ENCODE data around the gene NPW. TPM values are rescaled to one million over a fixed set of nuclear protein-coding genes. Genes with fewer than 3 reads are reported as not detected.

Gene NPW
- total and polyA plus RNA-seq, 7 donors = 0.14 to 0.66 (median 0.43) TPM; not detected in 4

- DNase-seq (peak; percentile 31 to 60), ATAC-seq (no peak)
- WGBS, 3 donors = 66 to 73% (median 71%) methylated on average over 2 of the region's 2 CpGs
- Histone ChIP-seq H3K4me1 (peaks cover 30% of the 10 kb centered on the region), H3K36me3 (ENCODE audit: insufficient read depth in 1 of 2, low read depth in 1 of 2) (peaks cover 3 to 14% of the 10 kb centered on the region in 2 donors), H3K4me3 (no peak overlapping the region), H3K9me3 (no peaks in the 10 kb centered on the region), H3K27ac (no peak overlapping the region), H3K27me3 (ENCODE audit: insufficient read depth in 3 of 3, low read length in 2 of 3) (peaks cover 0 to 26% (median 17%) of the 10 kb centered on the region in 3 donors)
- intact Hi-C loops (cut with DNase I) = no loop called here
- TF ChIP-seq CTCF (IDR thresholded peaks at IDR 0.05) = no peak
These were observed 25.9 kb upstream of the NPW start for GRCh38 chr16:1993731-1994131.

DNA sequence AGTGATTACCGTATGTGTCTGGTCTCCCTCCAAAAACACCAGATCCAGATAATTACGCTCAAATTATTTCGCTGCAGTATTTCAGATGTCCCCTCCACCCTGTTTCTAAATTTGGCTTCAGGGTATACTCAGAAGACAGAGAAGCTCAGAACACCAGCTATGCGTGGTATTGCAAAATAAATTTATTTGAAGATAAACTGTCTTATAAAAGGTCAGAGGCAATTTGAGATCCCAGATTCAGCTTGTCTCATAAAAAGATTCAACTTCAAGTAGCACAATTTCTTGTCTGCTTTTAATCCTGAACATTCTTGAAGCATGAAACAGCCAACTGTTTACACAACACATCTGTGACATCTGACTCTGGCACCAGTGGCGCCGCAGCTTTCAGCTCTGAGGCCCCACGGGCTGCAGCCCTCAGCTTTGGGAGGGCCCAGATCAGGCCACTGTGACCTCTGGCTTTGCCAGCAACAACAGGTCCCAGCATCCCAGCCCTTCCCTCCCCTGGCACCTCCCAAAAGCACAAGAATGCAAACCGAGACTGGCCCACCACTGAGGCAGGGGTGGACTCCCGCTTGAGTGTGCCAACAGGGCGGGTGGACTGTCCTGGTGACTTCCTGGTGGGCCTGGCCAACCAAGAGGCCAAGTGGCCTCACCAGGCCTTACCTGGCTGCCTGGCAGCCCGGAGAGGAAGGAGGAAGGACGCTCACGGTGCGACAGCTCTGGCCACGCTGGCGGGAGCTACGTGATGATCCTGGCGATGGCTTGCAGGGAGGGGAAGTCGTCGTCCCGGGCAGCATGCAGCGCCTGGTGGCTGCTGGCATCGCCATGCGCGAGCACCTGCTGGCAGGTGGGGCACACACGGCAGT, 21.9 kb upstream of the NPW start:
- H3K36me3 ChIP-seq (ENCODE audit: insufficient read depth in 1 of 2, low read depth in 1 of 2) = peaks cover 8 to 54% of the 10 kb centered on the region in 2 donors
- no peak for TF ChIP-seq CTCF (IDR thresholded peaks at IDR 0.05)
- DNase-seq (peak; percentile 51 to 86), ATAC-seq (peak; percentile 30 to 73 (median 48))
- H3K4me1 ChIP-seq = peaks cover 17% of the 10 kb centered on the region
- intact Hi-C loops (cut with DNase I) = no loop called here
- WGBS, 3 donors = 59 to 80% (median 67%) methylated on average over 24 to 26 of the region's 26 CpGs
- no peaks in the 10 kb centered on the region for H3K27me3 ChIP-seq (ENCODE audit: insufficient read depth in 3 of 3, low read length in 2 of 3)
- H3K9me3 ChIP-seq = no peaks in the 10 kb centered on the region
- no peak overlapping the region for H3K4me3 ChIP-seq
- H3K27ac ChIP-seq = peak overlapping the region; percentile 63

GRCh38 chr16:1998360-1998835, 21.2 kb upstream of the NPW start:
- intact Hi-C loops (cut with DNase I) = no loop called here
- peak overlapping the region; percentile 63 for H3K27ac ChIP-seq

More at GRCh38 chr16:1998360-1998835, 21.2 kb upstream of the NPW start:
- Histone ChIP-seq H3K27me3 (ENCODE audit: insufficient read depth in 3 of 3, low read length in 2 of 3) (no peaks in the 10 kb centered on the region), H3K4me3 (no peak overlapping the region), H3K4me1 (peaks cover 20% of the 10 kb centered on the region), H3K9me3 (no peaks in the 10 kb centered on the region), H3K36me3 (ENCODE audit: insufficient read depth in 1 of 2, low read depth in 1 of 2) (peaks cover 8 to 61% of the 10 kb centered on the region in 2 donors)
- DNase-seq = no peak
- ATAC-seq = no peak
- no peak for TF ChIP-seq CTCF (IDR thresholded peaks at IDR 0.05)
- 79 to 89% (median 81%) methylated on average over 27 of the region's 27 CpGs for WGBS, 3 donors
